ENCODE measurements around the gene LEKR1.

The LEKR1 gene

GRCh38 chr3:157058392-157059071, 232.4 kb downstream of the LEKR1 start:
- DNase-seq (ENCODE audit: low read depth): no peak
- TF ChIP-seq, protein P1, sequence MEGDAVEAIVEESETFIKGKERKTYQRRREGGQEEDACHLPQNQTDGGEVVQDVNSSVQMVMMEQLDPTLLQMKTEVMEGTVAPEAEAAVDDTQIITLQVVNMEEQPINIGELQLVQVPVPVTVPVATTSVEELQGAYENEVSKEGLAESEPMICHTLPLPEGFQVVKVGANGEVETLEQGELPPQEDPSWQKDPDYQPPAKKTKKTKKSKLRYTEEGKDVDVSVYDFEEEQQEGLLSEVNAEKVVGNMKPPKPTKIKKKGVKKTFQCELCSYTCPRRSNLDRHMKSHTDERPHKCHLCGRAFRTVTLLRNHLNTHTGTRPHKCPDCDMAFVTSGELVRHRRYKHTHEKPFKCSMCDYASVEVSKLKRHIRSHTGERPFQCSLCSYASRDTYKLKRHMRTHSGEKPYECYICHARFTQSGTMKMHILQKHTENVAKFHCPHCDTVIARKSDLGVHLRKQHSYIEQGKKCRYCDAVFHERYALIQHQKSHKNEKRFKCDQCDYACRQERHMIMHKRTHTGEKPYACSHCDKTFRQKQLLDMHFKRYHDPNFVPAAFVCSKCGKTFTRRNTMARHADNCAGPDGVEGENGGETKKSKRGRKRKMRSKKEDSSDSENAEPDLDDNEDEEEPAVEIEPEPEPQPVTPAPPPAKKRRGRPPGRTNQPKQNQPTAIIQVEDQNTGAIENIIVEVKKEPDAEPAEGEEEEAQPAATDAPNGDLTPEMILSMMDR (conservative IDR thresholded peaks at IDR 0.05; ENCODE audit: low read length): no peak
- H3K4me3 ChIP-seq (ENCODE audit: low read length): no peak overlapping the region

DNA sequence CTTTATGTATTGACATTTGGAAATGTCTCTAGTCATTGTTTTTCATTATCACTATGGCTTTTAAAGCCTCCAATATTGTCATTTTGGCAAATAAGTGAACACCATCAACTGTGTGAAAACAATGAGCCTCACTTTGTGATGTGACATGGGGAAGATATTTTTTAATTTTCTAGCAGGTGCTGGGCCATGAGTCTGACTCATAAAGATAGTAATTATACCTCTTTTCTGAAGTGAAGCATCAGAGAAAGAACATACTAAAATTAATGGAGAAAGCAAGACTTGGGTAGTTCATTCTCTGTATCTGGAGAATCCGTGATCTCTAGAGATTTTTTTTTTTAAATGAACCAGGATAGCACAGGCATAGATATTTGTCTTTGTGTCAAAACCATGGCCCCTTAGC, 233.0 kb downstream of the LEKR1 start:
- TF ChIP-seq, protein P1 (conservative IDR thresholded peaks at IDR 0.05; ENCODE audit: low read length): no peak
- no peak overlapping the region for H3K4me3 ChIP-seq (ENCODE audit: low read length)
- DNase-seq (ENCODE audit: low read depth): no peak

- DNase-seq (ENCODE audit: low read depth): no peak
- TF ChIP-seq, protein P1 (conservative IDR thresholded peaks at IDR 0.05; ENCODE audit: low read length): no peak
- H3K4me3 ChIP-seq (ENCODE audit: low read length): no peak overlapping the region
These were observed 233.5 kb downstream of the LEKR1 start for GRCh38 chr3:157059661-157060060.

DNA sequence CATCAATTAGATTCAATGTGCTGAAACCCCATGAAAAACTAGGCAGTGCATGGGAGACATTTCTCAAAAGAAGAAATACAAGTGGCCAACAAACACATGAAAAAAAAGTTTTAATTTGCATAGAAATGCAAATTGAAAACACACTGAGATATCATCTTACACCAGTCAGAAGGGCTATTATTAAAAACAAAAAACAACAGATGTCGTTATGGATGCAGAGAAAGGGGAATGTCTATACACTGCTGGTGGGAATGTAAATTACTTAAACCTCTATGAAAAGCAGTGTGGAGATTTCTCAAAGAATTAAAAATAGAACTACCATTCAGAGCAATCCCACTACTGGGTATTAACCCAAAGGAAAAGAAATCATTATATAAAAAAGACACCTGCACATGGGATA, 235.1 kb downstream of the LEKR1 start:
- DNase-seq (ENCODE audit: low read depth): no peak
- TF ChIP-seq, protein P1 (conservative IDR thresholded peaks at IDR 0.05; ENCODE audit: low read length): no peak
- no peak overlapping the region for H3K4me3 ChIP-seq (ENCODE audit: low read length)

DNA sequence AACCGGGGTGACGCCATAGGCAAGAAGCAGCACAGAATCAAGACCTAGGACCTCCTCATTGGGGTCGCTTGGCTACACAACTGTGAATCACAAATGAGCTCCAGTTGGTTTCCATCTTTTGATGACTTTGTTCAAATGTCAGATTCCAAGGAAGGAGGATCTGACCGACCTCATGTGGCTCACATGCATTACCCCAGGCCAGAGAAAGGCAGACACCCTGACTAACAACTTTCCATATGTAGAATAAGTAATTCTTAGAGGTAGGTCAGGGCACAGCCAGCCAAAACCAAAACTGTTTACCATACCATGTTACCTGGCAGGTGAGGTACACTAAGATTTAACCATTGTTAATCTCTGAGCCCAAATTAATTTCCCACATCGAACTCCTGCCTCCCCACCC, 237.3 kb downstream of the LEKR1 start:
- no peak for DNase-seq (ENCODE audit: low read depth)
- TF ChIP-seq, protein P1 (conservative IDR thresholded peaks at IDR 0.05; ENCODE audit: low read length): no peak
- no peak overlapping the region for H3K4me3 ChIP-seq (ENCODE audit: low read length)

DNA sequence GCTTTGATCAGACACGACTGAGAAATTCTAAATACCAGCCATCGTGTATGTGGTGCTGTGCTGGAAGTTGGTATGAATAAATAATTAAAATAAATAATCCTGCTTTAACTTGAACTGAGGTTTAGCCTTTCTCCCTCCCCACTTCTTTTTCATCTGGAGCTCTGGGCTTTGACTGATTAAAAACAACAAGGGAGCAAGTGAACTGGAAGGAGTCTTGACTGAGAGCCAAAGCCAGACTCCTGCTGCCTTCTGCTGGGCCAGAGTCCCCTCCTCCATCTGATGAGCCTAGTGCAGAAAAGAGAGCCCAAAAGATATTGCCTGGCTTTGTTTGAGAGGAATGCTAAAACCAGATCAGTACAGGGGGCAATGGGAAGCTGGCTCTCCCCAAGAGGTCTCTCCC, 237.8 kb downstream of the LEKR1 start:
- H3K4me3 ChIP-seq (ENCODE audit: low read length): no peak overlapping the region
- TF ChIP-seq, protein P1 (conservative IDR thresholded peaks at IDR 0.05; ENCODE audit: low read length): no peak
- DNase-seq (ENCODE audit: low read depth): peak; percentile 26

GRCh38 chr3:157064402-157064801, 238.2 kb downstream of the LEKR1 start:
- TF ChIP-seq, protein P1 (conservative IDR thresholded peaks at IDR 0.05; ENCODE audit: low read length): no peak
- no peak for DNase-seq (ENCODE audit: low read depth)
- no peak overlapping the region for H3K4me3 ChIP-seq (ENCODE audit: low read length)
